Activated B cell treated with CpG ODN at 0.5 μM for 24 hours (primary cell): ENCODE results near the gene PRKN. TPM values are rescaled to one million over a fixed set of nuclear protein-coding genes. Genes with fewer than 3 reads are reported as not detected.

Source experiments
- ATAC-seq: fragments of 200-7000 bp; cut with Tn5 transposase; one replicate; pipeline ENCODE4 v1.10.0; 2021; ENCODE audit warnings: low read depth, mild to moderate bottlenecking, moderate library complexity
- CTCF ChIA-PET: fragments of 350-600 bp; sonication (Branson Sonifier 250); formaldehyde crosslinking; loops from one replicate; lab custom pipeline; 2021; ENCODE audit warnings: antibody characterized with exemption; lab: Charles Lee
- POLR2A ChIA-PET: fragments of 350-600 bp; sonication (Branson Sonifier 250); formaldehyde crosslinking; loops from one replicate; lab custom pipeline; 2021; ENCODE audit warnings: antibody characterized with exemption; lab: Charles Lee
- DNase-seq: peaks from one replicate; pipeline ENCODE4 v3.0.0; 2022
- H3K27ac Mint-ChIP-seq: one replicate; pipeline ENCODE4 v1.8.0; 2020; ENCODE audit warnings: mixed read lengths
- H3K27me3 Mint-ChIP-seq: one replicate; pipeline ENCODE4 v1.8.0; 2021; ENCODE audit warnings: mixed read lengths
- H3K36me3 Mint-ChIP-seq: one replicate; pipeline ENCODE4 v1.8.0; 2021; ENCODE audit warnings: low read depth, mixed read lengths
- H3K4me1 Mint-ChIP-seq: one replicate; pipeline ENCODE4 v1.8.0; 2021; ENCODE audit warnings: mixed read lengths
- H3K4me3 Mint-ChIP-seq: one replicate; pipeline ENCODE4 v1.8.0; 2020; ENCODE audit warnings: mild to moderate bottlenecking, mixed read lengths
- H3K9me3 Mint-ChIP-seq: one replicate; pipeline ENCODE4 v1.8.0; 2020; ENCODE audit warnings: mixed read lengths
- intact Hi-C: fragments of 100-400 bp; cut with micrococcal nuclease; formaldehyde crosslinking; loops from one replicate; pipeline ENCODE4 v1.15.1; 2024
- total RNA-seq: library from RNA; stranded (reverse); gene quantifications from 2 replicates; pipeline ENCODE4 v1.2.3, GENCODE V29; 2022
- TF ChIP-seq, protein P1 (sequence below): fragments of 200-600 bp; IDR thresholded peaks from one replicate; pipeline ENCODE4 v1.8.0; 2022; ENCODE audit warnings: antibody characterized with exemption, mild to moderate bottlenecking

The PRKN gene
- total RNA-seq, 1 donor from 2014 or later: 2.3 TPM

- TF ChIP-seq, protein P1, sequence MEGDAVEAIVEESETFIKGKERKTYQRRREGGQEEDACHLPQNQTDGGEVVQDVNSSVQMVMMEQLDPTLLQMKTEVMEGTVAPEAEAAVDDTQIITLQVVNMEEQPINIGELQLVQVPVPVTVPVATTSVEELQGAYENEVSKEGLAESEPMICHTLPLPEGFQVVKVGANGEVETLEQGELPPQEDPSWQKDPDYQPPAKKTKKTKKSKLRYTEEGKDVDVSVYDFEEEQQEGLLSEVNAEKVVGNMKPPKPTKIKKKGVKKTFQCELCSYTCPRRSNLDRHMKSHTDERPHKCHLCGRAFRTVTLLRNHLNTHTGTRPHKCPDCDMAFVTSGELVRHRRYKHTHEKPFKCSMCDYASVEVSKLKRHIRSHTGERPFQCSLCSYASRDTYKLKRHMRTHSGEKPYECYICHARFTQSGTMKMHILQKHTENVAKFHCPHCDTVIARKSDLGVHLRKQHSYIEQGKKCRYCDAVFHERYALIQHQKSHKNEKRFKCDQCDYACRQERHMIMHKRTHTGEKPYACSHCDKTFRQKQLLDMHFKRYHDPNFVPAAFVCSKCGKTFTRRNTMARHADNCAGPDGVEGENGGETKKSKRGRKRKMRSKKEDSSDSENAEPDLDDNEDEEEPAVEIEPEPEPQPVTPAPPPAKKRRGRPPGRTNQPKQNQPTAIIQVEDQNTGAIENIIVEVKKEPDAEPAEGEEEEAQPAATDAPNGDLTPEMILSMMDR: no peak
- ChIA-PET CTCF (no interaction called here), POLR2A (interaction anchor here (0.5 kb wide), 1 partner anchor 761 kb away, joined by 3 read pairs; no protein-coding TSS in a partner anchor)
- no peak overlapping the region for H3K4me3 Mint-ChIP-seq
- ATAC-seq (no peak), DNase-seq (no peak)
- H3K4me1 Mint-ChIP-seq: no peaks in the 10 kb centered on the region
- no peaks in the 10 kb centered on the region for H3K36me3 Mint-ChIP-seq
- peaks cover 2% of the 10 kb centered on the region for H3K27me3 Mint-ChIP-seq
- no peaks in the 10 kb centered on the region for H3K9me3 Mint-ChIP-seq
- no peak overlapping the region for H3K27ac Mint-ChIP-seq
- intact Hi-C loops: no loop called here
These were observed 894.3 kb downstream of the PRKN start for GRCh38 chr6:161833099-161833860.

DNA sequence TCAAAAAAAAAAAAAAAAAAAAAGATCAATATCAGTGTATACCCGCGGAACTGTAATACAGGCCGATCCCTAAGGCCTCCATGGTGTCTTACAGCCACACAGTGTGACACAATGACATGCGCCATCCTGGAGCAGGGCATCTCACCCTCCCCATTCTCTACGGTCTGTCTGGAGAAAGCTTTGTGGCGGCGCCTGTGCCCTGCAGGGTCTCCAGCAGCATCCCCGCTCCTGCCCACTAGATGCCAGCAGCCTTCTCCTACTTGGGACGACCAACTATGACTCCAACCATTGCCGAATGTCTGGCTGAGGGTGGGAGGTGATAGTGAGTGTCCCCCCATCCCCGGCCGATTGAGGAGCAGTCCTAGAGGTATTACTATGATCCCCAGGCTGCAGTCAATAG lies 894.9 kb downstream of the PRKN start:
- no peaks in the 10 kb centered on the region for H3K4me1 Mint-ChIP-seq
- TF ChIP-seq, protein P1: no peak
- DNase-seq (no peak), ATAC-seq (no peak)
- no peak overlapping the region for H3K27ac Mint-ChIP-seq
- CTCF ChIA-PET: no interaction called here
- no peak overlapping the region for H3K4me3 Mint-ChIP-seq
- POLR2A ChIA-PET: no interaction called here
- peaks cover 2% of the 10 kb centered on the region for H3K27me3 Mint-ChIP-seq
- no peaks in the 10 kb centered on the region for H3K36me3 Mint-ChIP-seq
- no peaks in the 10 kb centered on the region for H3K9me3 Mint-ChIP-seq
- intact Hi-C loops: no loop called here

DNA sequence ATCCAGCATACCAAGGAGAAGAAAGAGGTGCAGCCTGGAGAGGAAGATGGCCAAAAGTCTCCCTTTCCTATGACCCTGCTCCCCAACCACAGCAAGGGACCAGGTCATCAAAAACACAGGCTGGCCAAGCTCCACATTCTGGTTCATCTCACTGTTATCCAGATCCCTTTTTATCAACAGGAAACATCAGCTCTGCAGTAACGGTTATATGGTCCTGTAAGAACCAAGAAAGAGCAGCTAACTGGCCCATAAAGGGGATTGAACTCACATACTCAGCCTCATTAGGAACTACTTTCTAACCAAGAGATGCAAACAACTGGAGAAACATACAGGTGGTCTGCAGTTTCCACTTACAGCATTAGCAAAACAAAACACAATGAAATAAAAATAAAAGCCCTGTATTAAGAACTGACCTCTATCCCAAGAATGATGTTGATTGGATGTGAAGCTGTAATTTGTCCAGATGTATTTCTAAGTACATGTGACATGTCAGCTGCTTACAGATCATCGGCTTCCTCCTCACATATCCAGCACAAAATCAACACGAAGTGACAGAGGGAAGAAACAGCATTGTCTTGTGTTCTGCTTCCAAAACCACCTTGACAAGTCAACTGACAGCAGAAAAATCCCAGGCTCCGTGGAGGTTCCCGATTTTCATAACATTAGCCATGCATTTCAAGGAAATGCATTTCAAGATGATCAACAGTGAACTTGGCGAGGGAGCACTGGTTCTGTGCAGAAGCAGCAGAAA lies 896.5 kb downstream of the PRKN start:
- POLR2A ChIA-PET: no interaction called here
- DNase-seq: no peak
- H3K27me3 Mint-ChIP-seq: peaks cover 2% of the 10 kb centered on the region

DNA sequence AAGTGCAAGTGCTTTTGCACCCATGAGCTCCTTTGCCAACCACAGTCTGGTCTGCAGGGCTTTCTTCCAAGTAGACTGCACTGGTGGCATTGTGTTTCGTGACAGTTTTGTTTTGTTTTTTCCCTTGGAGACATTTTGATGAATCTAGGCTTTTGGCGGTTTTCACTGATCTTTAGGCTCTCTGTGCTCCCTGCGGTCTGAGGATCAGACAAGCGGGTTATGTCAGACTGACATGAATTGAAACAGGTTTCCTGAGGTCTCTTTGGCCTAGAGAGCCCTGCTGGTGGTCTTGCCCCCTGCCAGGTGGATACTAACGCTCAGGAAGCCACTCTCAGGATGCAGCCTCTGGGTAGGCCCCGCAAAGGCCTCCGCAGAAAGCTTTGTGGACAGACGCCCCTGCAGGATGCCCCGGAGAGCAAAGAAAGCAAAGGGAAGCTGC lies 898.3 kb downstream of the PRKN start:
- H3K4me1 Mint-ChIP-seq: no peaks in the 10 kb centered on the region
- POLR2A ChIA-PET: no interaction called here
- ATAC-seq: no peak
- peaks cover 2% of the 10 kb centered on the region for H3K27me3 Mint-ChIP-seq
- no peak overlapping the region for H3K27ac Mint-ChIP-seq
- H3K4me3 Mint-ChIP-seq: no peak overlapping the region
- intact Hi-C loops: no loop called here
- CTCF ChIA-PET: no interaction called here
- no peaks in the 10 kb centered on the region for H3K9me3 Mint-ChIP-seq
- no peaks in the 10 kb centered on the region for H3K36me3 Mint-ChIP-seq
- TF ChIP-seq, protein P1: no peak
- DNase-seq: no peak

More for the DNA sequence above, 896.5 kb downstream of the PRKN start:
- intact Hi-C loops: no loop called here
- TF ChIP-seq, protein P1: no peak
- CTCF ChIA-PET: no interaction called here
- H3K36me3 Mint-ChIP-seq: no peaks in the 10 kb centered on the region
- no peak for ATAC-seq
- H3K9me3 Mint-ChIP-seq: no peaks in the 10 kb centered on the region
- H3K4me3 Mint-ChIP-seq: no peak overlapping the region
- H3K4me1 Mint-ChIP-seq: no peaks in the 10 kb centered on the region
- H3K27ac Mint-ChIP-seq: no peak overlapping the region

DNA sequence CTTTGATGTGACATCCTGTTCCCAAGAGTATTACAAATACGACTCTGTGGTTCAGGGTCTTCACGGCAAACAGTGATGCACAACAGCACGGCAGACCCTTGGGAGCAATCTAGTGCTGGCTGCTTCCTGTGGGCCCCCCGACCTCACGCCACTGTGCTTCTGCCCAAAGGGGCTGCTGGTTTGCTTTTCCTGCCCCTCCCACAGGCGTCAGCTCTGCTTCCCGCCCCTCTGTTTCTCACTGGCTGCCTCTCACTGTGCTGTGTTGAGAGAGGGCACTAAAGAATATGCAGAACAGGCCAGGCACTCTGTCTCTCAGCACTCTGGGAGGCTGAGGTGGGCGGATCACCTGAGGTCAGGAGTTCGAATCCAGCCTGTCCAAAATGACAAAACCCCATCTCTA lies 899.2 kb downstream of the PRKN start:
- no peaks in the 10 kb centered on the region for H3K36me3 Mint-ChIP-seq
- TF ChIP-seq, protein P1: no peak
- H3K4me3 Mint-ChIP-seq: no peak overlapping the region
- no peaks in the 10 kb centered on the region for H3K9me3 Mint-ChIP-seq
- intact Hi-C loops: no loop called here
- no peaks in the 10 kb centered on the region for H3K4me1 Mint-ChIP-seq
- DNase-seq (no peak), ATAC-seq (no peak)
- no peak overlapping the region for H3K27ac Mint-ChIP-seq
- CTCF ChIA-PET: no interaction called here
- POLR2A ChIA-PET: no interaction called here
- H3K27me3 Mint-ChIP-seq: peaks cover 2% of the 10 kb centered on the region
